EL (cell line): ENCODE data around the gene ERC2.
"Not testable (repeated sequence)": the region's sequence is repeated elsewhere in the genome, so short reads cannot be mapped to it uniquely, and the experiment has no call there.

Source experiments
- DNase-seq: peaks from one replicate; pipeline ENCODE4 v3.0.0-alpha.2; 2016

ERC2 gene

DNA sequence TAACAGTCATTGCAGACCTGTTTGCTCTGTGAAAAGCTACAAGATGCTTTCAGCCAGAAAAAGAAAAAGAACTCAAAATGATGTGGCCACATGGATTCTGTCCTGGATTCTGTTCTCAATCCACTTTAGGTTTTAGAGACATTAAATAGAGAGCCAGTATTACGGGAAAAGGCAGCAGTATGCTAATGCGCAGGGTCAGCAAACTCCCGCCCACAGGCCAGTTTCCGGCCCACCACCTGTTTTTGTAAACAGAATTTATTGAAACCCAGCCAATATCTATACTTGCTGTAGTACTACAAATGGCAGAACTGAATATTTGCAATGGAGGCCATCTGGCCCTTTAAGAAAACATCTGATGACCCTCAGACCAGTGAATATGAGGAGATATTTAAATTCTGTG is 416.1 kb downstream of the ERC2 start:
- no peak for DNase-seq

- DNase-seq, result no peak
Measured at GRCh38 chr3:56051052-56051451, 417.2 kb downstream of the ERC2 start.

- DNase-seq, result no peak
Measured at GRCh38 chr3:56048946-56049345, 419.3 kb downstream of the ERC2 start.

DNA sequence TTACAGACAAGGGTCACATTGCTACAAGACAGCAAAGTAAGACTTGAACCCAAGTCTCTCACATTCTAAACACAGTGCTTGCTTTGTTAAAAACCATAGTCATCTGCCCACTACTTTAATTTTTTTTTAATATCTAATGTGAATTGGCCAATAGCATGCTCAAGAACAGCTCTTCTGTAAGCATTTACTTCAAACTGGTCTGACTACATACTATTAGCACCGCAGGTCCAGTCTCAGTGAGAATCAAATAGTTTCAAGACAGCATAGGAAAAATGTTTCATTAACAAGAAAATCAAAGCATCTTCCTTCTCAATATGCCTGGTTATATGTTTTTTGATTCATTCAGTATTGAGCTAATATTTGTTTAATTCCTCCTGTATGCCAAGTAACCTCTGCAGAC is 419.9 kb downstream of the ERC2 start:
- no peak for DNase-seq

DNA sequence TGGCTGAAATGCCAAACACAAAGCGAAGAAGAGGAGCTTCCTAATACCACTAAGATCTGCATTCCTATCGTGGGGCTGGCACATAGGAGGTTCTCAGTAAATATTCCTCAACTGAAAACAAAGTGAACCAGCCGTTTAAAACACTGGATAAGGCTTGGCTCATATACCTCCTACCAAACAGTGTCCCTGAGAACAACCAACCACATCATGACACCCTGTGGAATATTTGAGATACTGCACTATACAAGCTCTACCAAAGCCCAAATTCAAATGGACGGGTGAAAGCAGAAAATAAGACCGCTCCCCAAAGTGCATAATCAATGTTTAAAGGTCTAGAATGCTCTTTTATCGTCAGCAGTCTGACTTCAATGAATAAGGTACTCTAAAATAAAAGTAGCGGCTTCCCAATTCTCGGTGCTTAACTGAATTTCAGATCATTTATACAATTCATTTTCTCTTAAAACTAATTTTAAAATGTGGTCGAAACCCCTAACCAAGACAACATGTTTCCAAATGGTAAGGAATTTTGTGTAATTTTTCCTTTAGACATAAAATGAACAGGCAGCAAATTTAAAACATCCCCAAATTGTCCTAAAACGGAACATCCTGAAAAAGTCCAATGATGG is 425.8 kb downstream of the ERC2 start:
- peak; percentile 42 for DNase-seq

DNA sequence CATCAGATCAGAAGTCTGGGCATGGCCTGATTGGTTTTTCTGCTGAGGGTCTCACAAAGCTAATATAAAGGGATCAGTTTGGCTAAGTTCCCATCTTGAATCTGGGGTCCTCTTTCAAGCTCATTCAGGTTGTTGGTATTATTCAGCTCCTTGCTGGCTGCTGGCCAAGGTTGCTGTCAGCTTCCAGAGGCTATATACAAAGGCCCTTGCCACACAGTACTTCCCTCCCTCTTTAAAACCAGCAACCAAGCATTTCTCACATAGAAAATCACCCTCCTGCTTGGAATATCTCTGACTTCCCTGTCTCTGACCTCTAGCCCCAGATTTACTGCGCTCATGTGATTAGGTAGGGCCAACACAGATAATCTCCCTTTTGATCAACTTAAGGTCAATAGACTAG is 442.9 kb downstream of the ERC2 start:
- no peak for DNase-seq

DNA sequence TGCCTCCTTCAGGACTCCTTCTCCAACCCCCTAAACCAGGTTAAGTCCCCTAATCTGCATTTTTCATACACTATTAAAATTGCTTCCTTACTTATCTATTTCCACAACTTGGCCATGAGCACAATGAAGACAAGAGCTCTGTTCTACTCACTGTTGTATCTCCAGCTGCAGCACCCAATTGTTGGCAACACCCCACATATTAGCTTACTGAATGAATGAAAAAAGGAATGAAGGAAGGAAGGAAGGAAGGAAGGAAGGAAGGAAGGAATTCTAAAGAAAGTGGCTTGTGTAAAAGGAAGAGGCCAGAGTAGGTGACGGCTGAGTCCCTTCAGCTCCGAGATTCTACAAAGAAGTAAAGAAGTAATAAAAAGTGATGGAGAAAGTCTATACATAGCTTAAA is 444.7 kb downstream of the ERC2 start:
- DNase-seq, result no peak

DNA sequence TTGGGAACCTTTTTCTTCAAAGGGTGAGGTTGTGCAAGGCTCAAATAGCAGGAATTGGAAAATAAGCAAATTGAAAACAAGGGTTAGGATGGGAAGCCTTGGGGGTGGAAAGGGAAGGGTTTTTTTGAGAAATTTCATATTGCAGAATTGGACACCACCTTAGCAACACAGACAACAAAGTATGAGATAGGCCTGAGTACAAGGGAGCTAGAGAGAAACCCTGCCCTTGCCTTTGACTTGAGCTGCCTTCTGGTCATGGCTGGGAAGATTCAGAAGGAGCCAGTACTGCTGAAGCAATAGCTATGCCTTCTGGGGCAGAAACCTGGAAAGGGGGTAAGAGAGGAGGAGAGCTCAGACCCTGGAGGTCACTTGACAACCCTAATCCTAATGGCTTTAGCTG is 445.6 kb downstream of the ERC2 start:
- no peak for DNase-seq

DNA sequence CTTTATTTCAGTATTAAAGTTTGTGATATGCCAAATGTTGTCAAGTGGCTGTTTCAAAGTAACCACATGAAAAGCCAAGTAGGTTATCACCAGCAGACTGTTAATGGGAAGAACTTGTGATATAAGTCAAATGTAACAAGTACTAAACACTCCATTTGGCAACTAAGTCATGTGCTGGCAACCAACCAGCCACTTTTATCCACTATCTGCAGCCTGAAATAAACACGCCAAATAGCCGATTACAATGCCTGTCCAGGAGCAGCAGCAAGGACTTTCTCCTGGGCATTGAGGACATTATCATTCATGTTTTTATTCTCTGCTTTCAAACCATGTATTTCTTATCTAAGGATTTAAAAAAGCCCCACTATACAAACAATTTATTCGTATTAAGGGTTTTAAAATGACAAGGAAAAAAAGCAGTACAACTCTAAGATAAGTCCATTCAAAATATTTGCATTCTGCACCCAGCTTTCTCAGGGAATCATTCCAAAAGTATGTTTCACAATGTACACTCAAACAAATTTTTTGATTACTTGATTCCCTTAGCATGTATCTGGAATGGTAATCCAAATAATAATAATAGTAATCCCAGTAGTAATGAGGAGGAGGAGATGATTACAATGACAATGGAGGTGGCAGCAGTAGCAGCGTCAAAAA is 448.6 kb downstream of the ERC2 start:
- no peak for DNase-seq

- DNase-seq, result not testable (repeated sequence)
Measured at GRCh38 chr3:56015374-56015773, 452.9 kb downstream of the ERC2 start.

DNA sequence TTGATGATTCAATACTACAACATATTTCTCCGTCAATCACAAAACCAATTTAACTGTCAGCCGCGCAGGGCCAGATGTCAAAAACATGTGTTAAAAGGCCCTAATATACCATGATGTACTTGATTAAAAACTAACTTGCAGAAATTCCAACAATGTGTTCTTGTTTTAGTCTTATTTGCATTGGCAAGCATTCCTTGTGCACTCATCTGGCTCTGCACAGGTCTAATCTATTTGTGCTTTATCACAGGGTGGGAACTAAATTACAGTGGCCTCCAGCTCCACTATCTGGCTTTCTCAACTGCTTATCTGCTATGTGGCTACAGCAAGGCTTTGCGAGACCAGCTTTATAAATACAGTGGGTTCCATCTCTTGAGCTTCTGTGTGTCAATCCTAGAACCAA is 455.5 kb downstream of the ERC2 start:
- DNase-seq, result no peak

DNA sequence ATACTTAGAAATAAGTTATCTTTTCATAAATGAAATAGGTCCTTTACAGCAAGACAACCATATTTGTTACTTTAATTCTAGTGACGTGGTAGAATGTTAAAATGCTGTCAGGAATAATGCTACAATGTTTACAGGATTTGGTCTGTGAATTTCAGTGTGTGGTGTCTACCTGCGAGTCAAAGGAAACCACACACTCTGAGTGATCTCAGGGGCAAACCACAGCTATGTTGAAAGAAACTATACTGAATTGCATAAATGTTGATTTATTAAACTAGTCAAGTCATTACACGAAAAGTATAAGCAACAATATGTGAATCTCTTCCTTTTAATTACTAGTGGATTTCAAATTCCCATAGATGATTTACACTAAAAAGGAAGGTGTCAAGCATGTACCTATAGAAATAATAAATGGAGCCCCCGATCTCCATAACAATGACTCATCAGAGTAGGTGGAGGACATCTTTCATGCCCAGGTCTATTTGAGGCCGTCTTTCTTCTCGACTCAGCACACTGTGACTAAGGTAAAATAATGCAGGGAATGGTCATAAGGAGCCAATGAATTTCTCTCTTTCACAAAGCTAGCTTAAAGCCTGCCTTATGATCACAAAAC is 463.0 kb downstream of the ERC2 start:
- no peak for DNase-seq

DNA sequence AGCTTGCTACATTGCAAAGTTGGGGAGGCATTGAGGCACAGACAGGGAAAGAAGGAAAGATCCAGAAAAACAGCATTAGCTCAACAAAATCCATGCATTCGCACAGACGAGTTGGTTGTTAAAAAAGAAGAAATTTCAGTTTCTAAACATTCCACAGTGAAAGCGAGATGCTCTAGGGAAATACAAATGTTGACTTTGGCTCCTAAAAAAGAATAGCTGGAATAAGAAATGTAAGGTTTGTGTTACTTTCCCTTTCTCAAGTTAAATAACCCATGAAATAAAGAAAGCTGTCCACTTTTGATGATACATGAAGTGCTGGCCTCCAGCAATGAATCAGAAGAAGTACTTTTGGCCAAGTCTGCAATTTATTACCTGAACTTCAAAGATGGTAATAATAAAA is 465.1 kb downstream of the ERC2 start:
- no peak for DNase-seq

GRCh38 chr3:56001991-56002390 is 466.3 kb downstream of the ERC2 start:
- no peak for DNase-seq

DNA sequence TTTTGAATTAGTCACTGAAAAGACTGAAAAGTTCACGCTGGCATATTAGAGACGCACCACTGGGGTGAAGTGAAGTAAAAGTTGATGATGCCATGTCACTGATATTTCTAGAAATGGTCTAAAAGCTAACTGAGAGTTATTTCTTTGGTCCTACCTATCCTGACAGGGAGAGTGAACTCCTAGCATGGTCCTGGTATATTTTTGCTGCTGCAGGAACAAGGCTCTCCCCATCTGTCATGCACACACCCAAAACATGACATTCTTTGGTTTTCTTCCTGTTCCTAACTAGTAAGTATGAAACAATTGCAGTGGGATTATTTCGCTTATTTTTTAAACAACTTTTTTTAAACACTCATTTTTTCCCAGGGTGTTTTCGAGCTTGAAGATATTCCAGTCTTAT is 466.7 kb downstream of the ERC2 start:
- DNase-seq, result no peak

DNA sequence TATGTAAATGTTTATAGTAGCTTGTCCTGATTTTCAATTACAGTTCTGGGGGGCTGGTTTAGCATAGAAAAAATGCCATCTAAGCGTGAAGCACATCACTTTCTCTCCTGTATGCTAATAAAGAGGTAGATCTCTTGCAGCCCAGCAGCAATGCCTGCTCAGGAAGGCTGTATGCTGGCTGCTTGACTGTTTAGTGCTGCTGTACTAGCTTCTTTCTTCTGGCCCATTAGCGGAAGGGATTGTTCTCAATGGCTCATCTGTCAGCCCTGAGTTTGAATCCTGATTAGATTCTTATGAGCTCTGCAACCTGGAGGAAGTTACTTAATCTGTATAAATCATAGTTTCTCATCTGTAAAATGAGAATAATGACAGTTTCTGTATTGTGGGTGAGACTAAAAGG is 478.9 kb downstream of the ERC2 start:
- DNase-seq, result no peak

DNA sequence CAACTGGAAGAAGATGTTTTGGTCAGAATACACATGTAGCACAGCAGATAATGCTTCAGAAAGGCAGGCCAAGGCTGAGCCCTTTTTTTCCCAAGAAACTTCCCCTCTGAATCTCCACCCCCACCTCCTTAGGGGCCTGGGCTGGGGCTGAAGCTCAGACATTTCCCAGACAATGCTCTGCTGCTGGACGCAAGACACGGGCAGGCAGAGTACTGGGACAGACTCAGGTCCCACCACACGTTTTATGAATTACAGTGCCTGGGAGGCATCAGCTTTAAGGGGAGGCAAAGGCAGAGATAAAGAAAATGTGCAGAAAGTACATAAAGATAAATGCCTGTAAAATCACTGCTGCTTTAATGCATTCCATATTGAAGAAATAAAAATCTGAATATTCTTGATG is 479.4 kb downstream of the ERC2 start:
- no peak for DNase-seq

GRCh38 chr3:55984626-55985025 is 483.6 kb downstream of the ERC2 start:
- peak; percentile 41 for DNase-seq

GRCh38 chr3:55978953-55979352 is 489.3 kb downstream of the ERC2 start:
- DNase-seq, result no peak

DNA sequence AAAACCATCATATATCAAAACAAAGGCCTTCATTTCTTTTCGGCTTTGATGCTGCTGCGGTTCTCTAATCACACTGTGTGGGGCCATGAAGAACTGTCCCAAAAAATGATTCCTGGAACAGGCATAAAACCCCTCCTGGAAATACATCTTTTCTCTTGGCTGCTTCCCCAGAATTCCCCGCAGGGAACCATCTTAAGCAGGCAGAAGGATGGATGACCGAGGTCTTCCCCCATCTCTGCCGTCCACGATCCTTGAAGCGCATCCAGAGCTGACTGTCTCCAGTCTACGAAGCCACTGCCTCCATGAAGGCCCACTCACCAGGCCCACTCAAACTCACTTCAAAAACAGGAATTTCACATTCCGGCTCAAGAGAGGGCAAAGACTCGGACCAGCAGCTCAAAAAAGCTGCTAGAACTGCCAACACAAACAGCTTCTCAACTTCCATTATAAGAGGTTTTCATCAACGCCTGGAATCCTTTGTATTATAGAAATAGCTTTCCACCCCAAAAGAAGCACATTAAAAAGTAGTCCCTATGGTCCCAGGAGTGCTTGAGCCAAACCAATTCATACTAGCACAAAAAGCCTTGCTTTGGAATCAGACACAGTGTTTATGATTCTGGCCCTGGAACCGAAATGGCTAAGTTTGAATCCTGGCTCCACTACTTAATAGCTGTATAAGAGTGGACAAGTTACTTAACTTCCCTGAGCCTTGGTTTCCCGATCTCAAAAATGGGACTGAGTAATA is 493.7 kb downstream of the ERC2 start:
- DNase-seq, result no peak

GRCh38 chr3:55969634-55970033 is 498.6 kb downstream of the ERC2 start:
- DNase-seq, result no peak

DNA sequence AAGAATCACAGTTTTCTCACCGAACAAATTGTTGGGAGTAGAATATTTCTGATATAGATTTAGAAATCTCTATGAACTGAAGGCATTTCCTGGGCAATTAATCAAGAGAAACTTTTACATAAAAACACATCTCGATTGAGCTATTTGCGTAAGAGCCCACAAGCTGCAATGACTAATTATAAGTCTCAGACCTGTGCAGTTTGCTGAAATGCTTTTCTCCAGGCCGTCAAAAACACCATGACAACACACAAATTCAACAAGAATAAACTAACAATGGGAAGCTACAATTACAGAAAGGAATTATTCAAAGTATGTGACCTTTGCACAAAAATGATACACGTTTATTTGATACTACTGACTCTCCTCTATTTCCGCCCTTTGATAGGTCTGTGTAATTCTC is 499.9 kb downstream of the ERC2 start:
- DNase-seq, result no peak

- no peak for DNase-seq
Measured at GRCh38 chr3:55966566-55966965, 501.7 kb downstream of the ERC2 start.

- no peak for DNase-seq
Measured at GRCh38 chr3:55965776-55966175, 502.5 kb downstream of the ERC2 start.
